Ishikawa (cell line): ENCODE data around the gene USP22.

Source experiments
- CEBPB ChIP-seq: IDR thresholded peaks from 2 replicates; pipeline ENCODE4 v1.6.1; 2012
- CREB1 ChIP-seq: IDR thresholded peaks from 2 replicates; pipeline ENCODE4 v1.6.1; 2012; ENCODE audit warnings: low read depth
- EP300 ChIP-seq: IDR thresholded peaks from 2 replicates; pipeline ENCODE4 v1.6.1; 2012; ENCODE audit warnings: borderline replicate concordance
- FOXM1 ChIP-seq: IDR thresholded peaks from 2 replicates; pipeline ENCODE4 v1.6.1; 2012; ENCODE audit warnings: low read depth, borderline replicate concordance
- TCF12 ChIP-seq: IDR thresholded peaks from 2 replicates; pipeline ENCODE4 v1.6.1; 2012; ENCODE audit warnings: low read depth
- TF ChIP-seq, protein P1 (sequence below): IDR thresholded peaks from 2 replicates; pipeline ENCODE4 v1.6.1; 2012
- TF ChIP-seq, protein P2 (sequence below): IDR thresholded peaks from 2 replicates; pipeline ENCODE4 v1.6.1; 2012; ENCODE audit warnings: low read depth, mild to moderate bottlenecking

DNA sequence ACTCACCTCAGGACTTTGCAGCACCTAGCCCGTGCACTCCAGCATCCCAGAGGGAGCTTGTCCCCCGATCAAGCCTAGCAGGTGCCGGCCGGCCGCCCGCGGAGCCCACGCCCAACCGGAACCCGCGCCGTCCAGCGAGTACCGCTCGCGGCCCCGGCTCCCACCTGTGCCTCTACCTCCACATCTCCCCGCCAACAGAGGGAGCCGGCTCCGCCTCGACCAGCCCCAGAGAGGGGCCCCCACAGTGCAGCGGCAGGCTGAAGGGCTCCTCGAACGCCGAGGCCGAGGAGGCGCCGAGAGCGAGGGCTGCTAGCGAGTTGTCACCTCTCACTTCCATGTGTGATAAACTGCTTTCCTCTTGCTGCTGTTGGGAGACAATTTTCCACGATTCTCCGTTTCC lies 42.9 kb upstream of the USP22 start:
- TF ChIP-seq FOXM1 (no peak), TCF12 (no peak), EP300 (no peak), CEBPB (no peak), CREB1 (no peak)
- TF ChIP-seq, protein P1, sequence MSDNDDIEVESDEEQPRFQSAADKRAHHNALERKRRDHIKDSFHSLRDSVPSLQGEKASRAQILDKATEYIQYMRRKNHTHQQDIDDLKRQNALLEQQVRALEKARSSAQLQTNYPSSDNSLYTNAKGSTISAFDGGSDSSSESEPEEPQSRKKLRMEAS, result no peak
- TF ChIP-seq, protein P2, sequence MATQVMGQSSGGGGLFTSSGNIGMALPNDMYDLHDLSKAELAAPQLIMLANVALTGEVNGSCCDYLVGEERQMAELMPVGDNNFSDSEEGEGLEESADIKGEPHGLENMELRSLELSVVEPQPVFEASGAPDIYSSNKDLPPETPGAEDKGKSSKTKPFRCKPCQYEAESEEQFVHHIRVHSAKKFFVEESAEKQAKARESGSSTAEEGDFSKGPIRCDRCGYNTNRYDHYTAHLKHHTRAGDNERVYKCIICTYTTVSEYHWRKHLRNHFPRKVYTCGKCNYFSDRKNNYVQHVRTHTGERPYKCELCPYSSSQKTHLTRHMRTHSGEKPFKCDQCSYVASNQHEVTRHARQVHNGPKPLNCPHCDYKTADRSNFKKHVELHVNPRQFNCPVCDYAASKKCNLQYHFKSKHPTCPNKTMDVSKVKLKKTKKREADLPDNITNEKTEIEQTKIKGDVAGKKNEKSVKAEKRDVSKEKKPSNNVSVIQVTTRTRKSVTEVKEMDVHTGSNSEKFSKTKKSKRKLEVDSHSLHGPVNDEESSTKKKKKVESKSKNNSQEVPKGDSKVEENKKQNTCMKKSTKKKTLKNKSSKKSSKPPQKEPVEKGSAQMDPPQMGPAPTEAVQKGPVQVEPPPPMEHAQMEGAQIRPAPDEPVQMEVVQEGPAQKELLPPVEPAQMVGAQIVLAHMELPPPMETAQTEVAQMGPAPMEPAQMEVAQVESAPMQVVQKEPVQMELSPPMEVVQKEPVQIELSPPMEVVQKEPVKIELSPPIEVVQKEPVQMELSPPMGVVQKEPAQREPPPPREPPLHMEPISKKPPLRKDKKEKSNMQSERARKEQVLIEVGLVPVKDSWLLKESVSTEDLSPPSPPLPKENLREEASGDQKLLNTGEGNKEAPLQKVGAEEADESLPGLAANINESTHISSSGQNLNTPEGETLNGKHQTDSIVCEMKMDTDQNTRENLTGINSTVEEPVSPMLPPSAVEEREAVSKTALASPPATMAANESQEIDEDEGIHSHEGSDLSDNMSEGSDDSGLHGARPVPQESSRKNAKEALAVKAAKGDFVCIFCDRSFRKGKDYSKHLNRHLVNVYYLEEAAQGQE, result no peak
